GM19035 (cell line): ENCODE measurements around the gene TEP1.
A peak's percentile ranks its signal among the peaks of the same experiment; 100 is the strongest.

Experiments
- ATAC-seq: cut with Tn5 transposase; IDR thresholded peaks from one replicate; pipeline ENCODE4 v1.9.1; 2021; ENCODE audit not compliant: unreplicated experiment

The TEP1 gene

GRCh38 chr14:20434701-20435581 lies 21.6 kb upstream of the TEP1 start:
- ATAC-seq, result no peak

- ATAC-seq, result no peak
Observed at GRCh38 chr14:20429801-20430669, 16.7 kb upstream of the TEP1 start.

GRCh38 chr14:20428802-20429201 lies 15.5 kb upstream of the TEP1 start:
- no peak for ATAC-seq

- peak; percentile 16 for ATAC-seq
Observed at GRCh38 chr14:20428010-20428365, 14.7 kb upstream of the TEP1 start.

GRCh38 chr14:20427231-20428009 lies 14.1 kb upstream of the TEP1 start:
- ATAC-seq, result peak; percentile 63

- ATAC-seq, result no peak
Observed at GRCh38 chr14:20424851-20425250, 11.6 kb upstream of the TEP1 start.

GRCh38 chr14:20422886-20423285 lies 9.6 kb upstream of the TEP1 start:
- no peak for ATAC-seq

GRCh38 chr14:20421267-20421666 lies 8.0 kb upstream of the TEP1 start:
- no peak for ATAC-seq

- ATAC-seq, result no peak
Observed at GRCh38 chr14:20419419-20419818, 6.1 kb upstream of the TEP1 start.

- ATAC-seq, result no peak
Observed at GRCh38 chr14:20418501-20418909, 5.2 kb upstream of the TEP1 start.

GRCh38 chr14:20417250-20418186 lies 4.2 kb upstream of the TEP1 start:
- ATAC-seq, result no peak

GRCh38 chr14:20416223-20416622 lies 2.9 kb upstream of the TEP1 start:
- no peak for ATAC-seq

- peak; percentile 42 for ATAC-seq
Observed at GRCh38 chr14:20415782-20416206, 2.5 kb upstream of the TEP1 start.

- ATAC-seq, result peak; percentile 40
Observed at GRCh38 chr14:20413744-20414082, 412 bp upstream of the TEP1 start.

- peak; percentile 59 for ATAC-seq
Observed at GRCh38 chr14:20412411-20412810, 890 bp downstream of the TEP1 start.

- ATAC-seq, result no peak
Observed at GRCh38 chr14:20409226-20409625, 4.1 kb downstream of the TEP1 start.

GRCh38 chr14:20403521-20403920 lies 9.8 kb downstream of the TEP1 start:
- no peak for ATAC-seq

GRCh38 chr14:20400965-20401593 lies 12.2 kb downstream of the TEP1 start:
- ATAC-seq, result no peak

- ATAC-seq, result no peak
Observed at GRCh38 chr14:20400589-20400964, 12.7 kb downstream of the TEP1 start.

- ATAC-seq, result no peak
Observed at GRCh38 chr14:20397511-20397910, 15.8 kb downstream of the TEP1 start.
